ENCODE data around the gene SOCS2.
"Not testable (repeated sequence)": the region's sequence is repeated elsewhere in the genome, so short reads cannot be mapped to it uniquely, and the experiment has no call there.

SOCS2 gene

GRCh38 chr12:93592641-93593406 is 20.3 kb downstream of the SOCS2 start:
- no peak for DNase-seq (ENCODE audit: low read depth in 2 of 3, low spot score in 1 of 3)

GRCh38 chr12:93593843-93594242 is 21.4 kb downstream of the SOCS2 start:
- DNase-seq (ENCODE audit: low read depth in 2 of 3, low spot score in 1 of 3), result no peak

GRCh38 chr12:93594766-93595311 is 22.4 kb downstream of the SOCS2 start:
- no peak for DNase-seq (ENCODE audit: low read depth in 2 of 3, low spot score in 1 of 3)

GRCh38 chr12:93595351-93595750 is 22.9 kb downstream of the SOCS2 start:
- DNase-seq (ENCODE audit: low read depth in 2 of 3, low spot score in 1 of 3), result no peak

GRCh38 chr12:93597608-93598007 is 25.1 kb downstream of the SOCS2 start:
- DNase-seq (ENCODE audit: low read depth in 2 of 3, low spot score in 1 of 3), result no peak

GRCh38 chr12:93599192-93599591 is 26.7 kb downstream of the SOCS2 start:
- no peak for DNase-seq (ENCODE audit: low read depth in 2 of 3, low spot score in 1 of 3)

GRCh38 chr12:93601591-93601990 is 29.1 kb downstream of the SOCS2 start:
- no peak for DNase-seq (ENCODE audit: low read depth in 2 of 3, low spot score in 1 of 3)

- no peak for DNase-seq (ENCODE audit: low read depth in 2 of 3, low spot score in 1 of 3)
Measured at GRCh38 chr12:93602897-93603668, 30.6 kb downstream of the SOCS2 start.

GRCh38 chr12:93603762-93604161 is 31.3 kb downstream of the SOCS2 start:
- DNase-seq (ENCODE audit: low read depth in 2 of 3, low spot score in 1 of 3), result no peak

GRCh38 chr12:93608313-93608712 is 35.8 kb downstream of the SOCS2 start:
- no peak for DNase-seq (ENCODE audit: low read depth in 2 of 3, low spot score in 1 of 3)

- DNase-seq (ENCODE audit: low read depth in 2 of 3, low spot score in 1 of 3), result no peak
Measured at GRCh38 chr12:93609281-93610192, 37.1 kb downstream of the SOCS2 start.

GRCh38 chr12:93612776-93613175 is 40.3 kb downstream of the SOCS2 start:
- no peak for DNase-seq (ENCODE audit: low read depth in 2 of 3, low spot score in 1 of 3)

- DNase-seq (ENCODE audit: low read depth in 2 of 3, low spot score in 1 of 3), result no peak
Measured at GRCh38 chr12:93614917-93615596, 42.6 kb downstream of the SOCS2 start.

GRCh38 chr12:93616584-93617101 is 44.2 kb downstream of the SOCS2 start:
- DNase-seq (ENCODE audit: low read depth in 2 of 3, low spot score in 1 of 3), result no peak

- DNase-seq (ENCODE audit: low read depth in 2 of 3, low spot score in 1 of 3), result no peak
Measured at GRCh38 chr12:93618891-93619410, 46.5 kb downstream of the SOCS2 start.

GRCh38 chr12:93621986-93622385 is 49.5 kb downstream of the SOCS2 start:
- DNase-seq (ENCODE audit: low read depth in 2 of 3, low spot score in 1 of 3), result no peak

GRCh38 chr12:93622485-93622884 is 50.0 kb downstream of the SOCS2 start:
- DNase-seq (ENCODE audit: low read depth in 2 of 3, low spot score in 1 of 3), result no peak

- no peak for DNase-seq (ENCODE audit: low read depth in 2 of 3, low spot score in 1 of 3)
Measured at GRCh38 chr12:93624595-93625294, 52.3 kb downstream of the SOCS2 start.

GRCh38 chr12:93625295-93625645 is 52.8 kb downstream of the SOCS2 start:
- not testable (repeated sequence) for DNase-seq (ENCODE audit: low read depth in 2 of 3, low spot score in 1 of 3)

GRCh38 chr12:93626160-93626559 is 53.7 kb downstream of the SOCS2 start:
- DNase-seq (ENCODE audit: low read depth in 2 of 3, low spot score in 1 of 3), result no peak

Data from stimulated activated CD4-positive, alpha-beta T cell treated with anti-CD3 and anti-CD28 coated beads, Interleukin-12 subunit alpha, Interleukin-12 subunit beta, amount 100 ng/mL, for 48 hours (primary cell).